ENCODE measurements around the gene TMEM19. TPM values are rescaled to one million over a fixed set of nuclear protein-coding genes. Genes with fewer than 3 reads are reported as not detected.
A peak's percentile ranks its signal among the peaks of the same experiment; 100 is the strongest.

TMEM19 gene
- total RNA-seq (2014; rRNA removed; shearing (Covaris generic)), result 27.0 and 47.1 TPM in 2 replicates

DNA sequence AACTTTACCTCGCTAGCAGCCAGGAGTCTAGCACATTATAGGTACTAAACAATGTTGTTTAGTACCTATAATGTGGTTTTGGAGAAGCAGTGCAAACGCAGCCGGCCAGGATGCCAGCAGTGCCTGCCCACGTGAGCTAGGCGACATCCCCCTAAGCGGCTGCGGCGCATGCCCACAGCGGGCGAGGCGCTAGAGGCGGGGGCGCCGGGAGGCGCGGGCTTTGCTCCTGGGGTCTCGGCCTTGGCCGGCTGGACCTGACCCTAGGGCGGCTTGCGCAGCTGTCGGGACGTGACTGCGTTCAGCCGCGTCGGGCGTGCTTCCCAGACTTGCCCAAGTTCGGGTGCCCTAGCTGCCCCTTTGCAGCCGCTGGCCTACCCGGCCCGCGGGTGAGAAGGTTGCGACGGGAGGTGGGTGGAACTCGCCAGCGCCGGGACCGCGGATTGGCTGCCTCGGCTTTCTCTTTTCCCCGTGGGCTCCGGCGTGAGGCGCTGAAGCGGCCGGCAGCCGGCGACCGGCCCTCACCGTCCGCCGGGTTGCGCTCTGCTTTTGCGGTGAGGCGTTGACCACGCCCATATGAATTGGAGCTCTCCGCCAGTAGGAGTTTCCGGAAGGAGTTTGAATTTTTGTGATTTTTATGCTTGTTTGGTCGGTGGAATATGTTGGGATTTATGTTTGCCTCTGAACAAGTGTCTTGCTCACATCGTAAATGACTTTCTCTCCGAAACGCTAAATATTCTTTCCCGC is at the start of gene TMEM19:
TSS of gene TMEM19 (plus strand) at position 169 of the 744 bp plus-strand sequence. CDS start 599 bp downstream, outside the sequence.
- DNase-seq (ENCODE audit: low spot score), result peak; percentile 84

DNA sequence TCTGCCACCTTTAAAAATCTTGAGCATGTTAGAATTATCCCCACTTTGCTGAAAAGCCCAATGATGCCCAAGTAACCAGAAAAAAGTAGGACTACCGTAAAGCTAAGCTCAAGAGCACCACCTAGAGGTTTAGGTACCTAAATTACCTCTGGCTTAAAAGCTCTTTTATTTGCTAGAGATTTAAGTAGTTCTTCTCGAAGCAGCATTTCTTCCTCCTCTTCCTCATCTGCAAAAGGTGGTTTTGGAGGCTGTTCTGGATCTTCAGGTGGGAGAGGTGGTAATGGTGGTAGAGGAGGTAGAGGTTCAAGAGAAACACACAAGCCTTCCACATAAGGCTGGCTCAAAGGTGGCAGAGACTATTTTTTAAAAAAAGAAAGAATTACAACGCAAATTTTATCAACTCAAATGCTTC is 49.2 kb upstream of the TMEM19 start:
- peak; percentile 60 for DNase-seq (ENCODE audit: low spot score)

DNA sequence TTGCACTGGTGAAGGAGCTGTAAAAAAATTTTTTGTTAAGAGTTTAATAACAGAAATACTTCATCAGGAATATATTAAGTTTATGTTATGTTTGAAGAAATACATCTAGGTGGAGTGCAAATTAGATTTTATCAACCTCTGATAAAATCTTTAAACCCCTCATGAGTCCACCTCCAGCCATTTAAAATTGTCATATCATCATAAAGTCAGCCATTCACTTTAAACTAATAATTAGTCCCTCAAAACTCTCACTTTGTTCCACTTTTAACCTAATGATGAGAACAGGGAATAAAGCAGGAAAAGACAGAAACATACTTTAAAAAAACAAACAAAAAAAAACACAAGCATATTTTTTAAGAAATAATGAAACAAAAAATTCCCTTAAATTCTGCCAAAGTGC is 47.4 kb upstream of the TMEM19 start:
- DNase-seq (ENCODE audit: low spot score), result no peak

DNA sequence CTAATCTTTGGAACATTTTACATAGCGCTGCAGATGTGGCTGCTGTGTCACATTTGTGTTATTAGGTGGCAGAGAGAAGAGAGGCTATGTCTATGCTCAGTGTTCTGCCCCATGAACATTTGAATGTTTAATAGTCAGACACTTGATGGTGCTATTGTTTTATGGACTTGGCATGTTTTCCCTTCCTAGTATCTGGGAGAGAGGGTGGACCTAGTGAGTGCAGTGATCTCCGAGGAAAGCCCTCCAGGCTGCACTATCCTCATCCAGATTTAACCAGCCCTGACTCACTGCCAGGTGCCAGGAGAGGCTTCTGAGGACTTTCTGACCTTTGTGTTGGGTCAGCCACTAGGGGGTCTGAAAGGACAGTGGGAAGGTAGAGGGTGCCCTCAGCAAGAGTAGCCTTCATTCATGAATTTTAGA is 46.5 kb upstream of the TMEM19 start:
- no peak for DNase-seq (ENCODE audit: low spot score)

DNA sequence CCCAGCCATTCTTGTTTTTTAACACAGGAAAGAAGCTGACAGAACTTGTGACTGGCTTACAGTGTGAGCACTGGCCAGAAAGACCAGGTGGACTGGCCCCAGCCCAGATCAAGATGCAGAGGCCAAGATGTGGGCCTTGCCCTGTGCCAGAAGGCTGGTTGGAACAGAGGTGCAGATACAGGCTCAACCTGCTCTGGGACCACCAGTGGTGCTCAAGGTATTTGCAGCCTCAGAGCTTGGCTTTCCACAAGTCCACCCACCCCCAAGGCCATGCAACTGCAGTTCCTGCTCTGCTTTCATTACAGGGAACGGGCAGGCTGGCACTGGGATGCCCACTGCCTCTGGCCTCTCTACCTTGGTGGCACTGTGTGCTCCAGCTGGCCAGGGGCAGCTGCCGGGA is 45.6 kb upstream of the TMEM19 start:
- DNase-seq (ENCODE audit: low spot score), result no peak

DNA sequence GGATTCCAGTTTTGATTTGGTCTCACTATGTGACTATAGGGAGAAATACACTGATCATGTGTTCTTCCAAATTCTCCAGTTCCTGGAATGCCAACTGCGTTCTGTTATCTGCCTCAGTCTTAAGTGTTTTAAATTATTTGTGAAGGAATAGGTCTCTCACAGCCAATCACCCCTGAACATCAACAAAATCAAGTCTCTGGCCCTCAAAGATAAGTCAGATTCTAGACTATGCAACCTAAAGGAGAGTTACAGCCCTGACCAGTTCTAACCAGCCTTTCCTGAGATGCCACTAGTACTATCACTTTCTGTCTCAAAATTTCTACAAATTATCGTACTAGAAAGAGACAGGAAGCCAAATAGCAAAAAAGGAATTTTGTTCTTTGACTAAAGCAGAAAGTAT is 44.5 kb upstream of the TMEM19 start:
- no peak for DNase-seq (ENCODE audit: low spot score)

DNA sequence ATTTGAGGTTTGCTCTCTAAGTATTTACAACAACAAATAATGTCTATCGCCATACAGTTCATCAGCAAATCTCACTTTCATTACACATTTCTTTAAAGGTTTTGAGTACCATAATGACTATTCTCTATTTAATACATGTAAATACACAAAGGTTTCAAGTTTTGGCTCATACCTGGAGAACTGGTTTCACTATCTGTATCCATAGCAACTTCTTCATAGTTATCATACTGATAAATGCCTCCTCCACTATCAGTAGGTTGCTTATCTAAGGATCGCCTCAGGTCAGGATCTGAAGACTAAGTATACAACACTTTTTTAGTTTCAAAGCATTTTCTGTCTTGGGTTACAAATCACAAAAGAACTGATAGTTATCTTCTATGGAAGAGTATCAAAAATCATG is 43.6 kb upstream of the TMEM19 start:
- DNase-seq (ENCODE audit: low spot score), result no peak

DNA sequence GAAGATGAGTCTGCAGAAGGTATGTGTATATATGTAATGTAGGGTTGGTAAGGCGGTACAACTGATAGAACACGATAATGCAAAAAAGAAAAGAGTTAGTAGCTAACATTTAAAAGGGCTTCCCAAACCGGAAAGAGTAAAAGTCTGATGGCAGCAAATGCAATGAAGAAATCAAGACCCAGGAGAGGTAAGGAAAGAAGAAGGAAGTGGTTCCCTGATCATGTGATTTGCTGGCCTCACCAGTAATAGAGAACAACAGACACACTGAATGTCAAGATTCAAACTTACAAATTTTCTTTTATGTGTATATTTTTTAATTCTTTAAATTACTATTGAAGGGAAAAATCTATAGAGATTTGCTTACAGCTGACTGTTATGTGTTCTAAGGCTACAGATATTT is 40.6 kb upstream of the TMEM19 start:
- no peak for DNase-seq (ENCODE audit: low spot score)

DNA sequence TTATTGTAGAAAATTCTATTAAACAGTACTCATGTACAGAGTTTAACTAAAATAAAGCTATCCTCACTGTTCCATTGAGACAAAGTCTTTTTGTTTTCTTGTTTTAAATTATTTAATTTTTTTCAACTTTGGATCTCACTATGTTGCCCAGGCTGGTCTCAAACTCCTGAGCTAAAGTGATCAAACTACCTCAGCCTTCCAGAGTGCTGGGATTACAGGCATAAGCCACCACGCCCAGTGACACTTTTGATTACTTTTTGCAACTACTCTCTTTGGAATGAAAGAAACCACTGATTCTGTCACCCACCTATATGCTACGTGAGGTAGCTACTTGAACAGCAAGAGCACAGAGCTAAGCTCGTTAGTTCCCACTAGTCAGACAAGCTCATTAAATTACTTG is 39.4 kb upstream of the TMEM19 start:
- no peak for DNase-seq (ENCODE audit: low spot score)

DNA sequence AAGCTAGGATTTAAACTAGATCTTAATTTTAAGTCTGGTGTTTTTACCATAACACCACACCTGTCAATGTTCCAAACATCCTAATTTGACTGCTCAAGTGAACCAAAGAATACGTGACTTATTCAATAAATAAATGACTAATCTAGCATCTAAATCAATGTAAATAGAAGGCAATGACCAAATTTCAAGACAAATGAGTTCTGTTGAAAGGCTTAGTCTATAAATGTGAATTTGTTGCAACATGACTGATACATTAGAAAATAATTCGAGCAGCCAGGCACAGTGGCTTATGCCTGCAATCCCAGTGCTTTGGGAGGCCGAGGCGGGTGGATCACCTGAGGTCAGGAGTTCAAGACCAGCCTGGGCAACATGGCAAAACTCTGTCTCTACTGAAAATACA is 37.3 kb upstream of the TMEM19 start:
- no peak for DNase-seq (ENCODE audit: low spot score)

DNA sequence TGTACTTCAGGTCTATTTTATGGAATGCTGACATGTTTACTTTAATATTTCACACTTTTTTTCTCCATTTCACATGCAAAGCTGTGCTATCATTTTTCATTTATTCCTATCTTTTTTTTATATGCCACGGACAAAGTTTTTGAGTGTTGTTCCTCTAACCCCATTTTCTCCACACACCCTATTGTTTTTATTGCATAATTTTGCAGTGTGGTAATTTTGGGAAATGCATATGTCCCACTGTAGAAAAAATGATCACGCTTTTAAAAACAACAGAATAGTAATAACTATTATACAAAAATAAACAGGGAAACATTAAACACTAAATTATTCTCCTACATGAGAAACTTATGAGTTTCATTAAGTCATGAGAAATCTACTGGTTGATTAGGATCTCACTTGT is 36.5 kb upstream of the TMEM19 start:
- DNase-seq (ENCODE audit: low spot score), result no peak

DNA sequence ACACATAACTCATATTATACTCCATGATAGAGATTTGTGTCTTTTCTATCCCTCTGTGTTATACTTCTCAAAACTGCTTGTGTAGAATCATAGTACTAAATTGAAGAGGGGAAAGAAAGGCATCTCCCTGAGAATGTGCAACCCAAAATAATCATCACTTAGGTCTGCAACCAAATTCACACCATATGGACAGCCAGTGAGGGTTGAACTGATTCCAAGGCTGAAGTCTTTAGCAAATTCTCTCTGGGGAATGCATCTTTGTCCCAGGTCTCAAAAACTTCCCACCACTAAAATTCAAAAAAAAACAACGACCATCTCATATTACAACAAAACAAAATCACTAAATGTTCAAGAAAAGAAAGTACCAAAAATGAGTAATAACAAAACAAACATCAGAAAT is 33.2 kb upstream of the TMEM19 start:
- no peak for DNase-seq (ENCODE audit: low spot score)

DNA sequence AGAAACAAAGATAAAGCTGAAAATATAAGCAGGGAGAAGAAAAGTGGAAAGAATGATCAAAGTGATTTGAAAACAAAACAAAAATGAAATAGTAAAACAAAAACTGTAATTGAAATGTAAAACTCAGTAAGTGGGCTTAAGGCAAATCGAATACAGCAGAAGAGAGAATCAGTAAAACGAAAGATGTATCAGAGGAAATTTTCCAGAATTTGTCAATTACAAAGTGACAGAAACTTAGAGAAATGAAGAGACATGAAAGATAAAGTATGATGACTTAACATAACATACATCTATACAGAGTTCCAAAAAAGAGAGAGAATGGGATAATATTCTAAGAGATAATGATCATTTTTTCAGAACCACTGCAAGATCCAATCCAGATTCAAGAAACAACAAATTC is 32.7 kb upstream of the TMEM19 start:
- no peak for DNase-seq (ENCODE audit: low spot score)

DNA sequence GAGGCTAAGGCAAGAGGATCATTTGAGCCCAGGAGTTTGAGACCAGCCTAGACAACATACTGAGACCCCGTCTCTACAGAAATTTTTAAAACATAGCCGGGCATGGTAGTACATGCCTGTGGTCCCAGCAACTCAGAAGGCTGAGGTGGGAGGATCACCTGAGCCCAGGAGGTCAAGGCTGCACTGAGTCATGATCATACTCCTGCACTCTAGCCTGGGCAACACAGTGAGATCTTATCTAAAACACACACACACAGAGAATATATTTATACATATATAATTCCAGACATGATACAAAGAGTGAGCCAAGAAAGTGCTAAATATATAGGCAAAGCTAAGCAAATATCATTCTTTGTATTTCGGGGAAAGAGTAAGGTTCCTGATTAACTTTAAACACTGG is 31.7 kb upstream of the TMEM19 start:
- DNase-seq (ENCODE audit: low spot score), result no peak

DNA sequence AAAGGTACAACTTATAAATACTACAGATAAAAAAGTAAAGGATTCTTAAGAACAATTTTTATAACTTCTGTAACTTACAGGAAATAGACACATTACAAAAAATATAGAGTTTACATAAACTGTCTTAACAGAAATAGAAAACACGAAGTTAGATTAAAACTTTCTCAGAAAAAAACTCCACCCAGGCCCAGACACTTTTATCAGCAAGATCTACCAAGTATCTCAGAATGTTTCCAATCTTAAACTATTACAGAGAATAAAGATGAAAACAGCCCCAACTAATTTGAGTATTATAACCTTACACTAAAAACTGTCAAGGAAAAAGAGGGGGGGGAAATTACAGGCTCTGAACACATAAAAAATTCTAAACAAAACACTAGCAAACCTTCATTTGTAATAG is 30.4 kb upstream of the TMEM19 start:
- no peak for DNase-seq (ENCODE audit: low spot score)

DNA sequence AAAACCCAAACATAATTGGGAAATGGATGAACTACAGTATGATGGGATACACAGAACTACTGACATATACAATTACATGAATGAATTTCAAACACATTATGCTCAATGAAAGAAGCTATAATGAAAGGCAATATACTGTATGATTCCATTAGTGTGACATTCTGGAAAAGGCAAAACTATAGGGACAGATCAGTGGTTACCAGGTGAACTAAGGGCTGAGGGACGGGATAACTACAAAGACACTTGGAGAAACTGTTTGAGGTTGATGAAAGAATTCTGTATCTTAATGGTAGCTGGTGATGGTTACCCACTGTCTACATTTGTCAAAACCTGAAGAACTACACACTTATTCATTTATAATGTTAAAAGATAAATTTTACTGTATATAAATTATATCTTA is 30.0 kb upstream of the TMEM19 start:
- DNase-seq (ENCODE audit: low spot score), result no peak

DNA sequence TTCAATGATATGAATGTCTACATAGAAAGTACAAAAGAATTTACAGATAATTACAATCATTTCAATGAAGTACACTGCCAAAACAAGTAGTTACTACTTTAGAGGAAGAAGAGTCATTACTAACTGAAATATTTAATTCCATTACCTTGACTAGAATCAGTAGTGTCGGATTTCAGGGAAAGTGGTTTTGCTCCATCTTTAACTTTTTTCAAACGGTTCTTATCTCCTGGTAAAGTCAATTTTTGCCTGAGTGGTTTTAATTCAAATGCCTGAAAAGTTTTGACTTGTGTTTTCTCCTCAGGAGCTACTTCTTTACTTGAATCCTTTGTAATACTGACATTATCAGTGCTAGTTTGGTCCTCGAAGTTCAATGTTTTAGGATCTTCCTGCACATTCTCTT is 29.1 kb upstream of the TMEM19 start:
- DNase-seq (ENCODE audit: low spot score), result no peak

DNA sequence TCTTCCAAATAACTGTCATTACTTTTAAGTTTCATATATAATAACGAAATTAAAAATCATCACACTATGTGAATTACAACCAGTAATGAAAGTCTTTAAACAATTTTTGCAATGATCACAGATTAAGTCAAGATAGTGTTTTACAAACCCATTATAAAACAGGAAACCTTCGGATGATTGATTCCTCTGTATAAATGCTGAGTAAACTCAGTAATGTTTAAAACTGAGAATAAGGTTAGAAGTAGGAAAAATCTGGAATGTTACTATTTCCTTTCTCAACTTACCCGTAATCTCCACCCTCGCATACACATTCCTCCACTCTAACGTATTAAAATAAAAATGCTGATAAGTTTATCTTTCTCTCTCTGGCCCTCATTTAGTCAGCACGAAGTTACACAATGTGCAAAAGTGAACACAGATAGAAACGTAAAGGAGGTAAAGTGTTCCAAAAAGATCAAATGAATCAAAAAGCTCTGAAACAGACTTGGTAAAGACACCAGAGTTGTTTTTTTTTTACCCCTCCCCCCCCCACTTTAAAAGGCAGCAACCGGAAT is 23.8 kb upstream of the TMEM19 start:
- DNase-seq (ENCODE audit: low spot score), result no peak

DNA sequence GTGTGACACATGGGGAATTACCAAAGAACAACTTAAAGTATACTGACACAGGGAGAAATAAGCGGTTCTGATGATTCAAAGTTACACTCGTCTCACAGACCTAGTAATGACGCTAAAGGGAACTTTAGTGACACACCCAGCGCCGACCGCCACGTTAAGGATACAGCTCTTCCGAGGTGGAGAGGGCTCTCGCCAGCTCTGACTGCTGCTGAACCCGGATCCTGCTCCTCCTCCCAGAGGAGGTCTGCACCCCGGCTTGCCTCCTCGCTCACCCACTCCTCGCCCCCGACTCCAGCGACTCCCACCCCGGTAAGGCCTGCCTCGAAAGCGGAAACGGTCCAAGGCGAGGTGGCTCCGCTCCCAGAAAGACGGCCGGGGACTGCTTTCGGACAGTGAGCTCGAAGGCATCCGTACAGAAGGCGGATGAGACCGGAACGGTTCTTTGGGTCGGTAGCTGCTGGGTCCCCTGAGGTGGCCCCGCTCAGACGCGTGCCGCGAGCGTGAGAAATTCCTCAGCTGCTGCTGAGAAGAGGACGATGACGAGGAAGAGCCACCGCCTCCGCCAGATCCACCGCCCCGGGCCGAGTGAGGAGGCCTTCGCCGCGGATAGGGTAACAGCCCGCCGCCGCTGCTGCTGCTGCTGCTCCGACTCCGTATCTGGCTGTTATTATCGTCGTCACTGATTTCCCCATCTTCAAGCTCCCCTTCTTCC is 22.9 kb upstream of the TMEM19 start:
- DNase-seq (ENCODE audit: low spot score), result peak; percentile 18

DNA sequence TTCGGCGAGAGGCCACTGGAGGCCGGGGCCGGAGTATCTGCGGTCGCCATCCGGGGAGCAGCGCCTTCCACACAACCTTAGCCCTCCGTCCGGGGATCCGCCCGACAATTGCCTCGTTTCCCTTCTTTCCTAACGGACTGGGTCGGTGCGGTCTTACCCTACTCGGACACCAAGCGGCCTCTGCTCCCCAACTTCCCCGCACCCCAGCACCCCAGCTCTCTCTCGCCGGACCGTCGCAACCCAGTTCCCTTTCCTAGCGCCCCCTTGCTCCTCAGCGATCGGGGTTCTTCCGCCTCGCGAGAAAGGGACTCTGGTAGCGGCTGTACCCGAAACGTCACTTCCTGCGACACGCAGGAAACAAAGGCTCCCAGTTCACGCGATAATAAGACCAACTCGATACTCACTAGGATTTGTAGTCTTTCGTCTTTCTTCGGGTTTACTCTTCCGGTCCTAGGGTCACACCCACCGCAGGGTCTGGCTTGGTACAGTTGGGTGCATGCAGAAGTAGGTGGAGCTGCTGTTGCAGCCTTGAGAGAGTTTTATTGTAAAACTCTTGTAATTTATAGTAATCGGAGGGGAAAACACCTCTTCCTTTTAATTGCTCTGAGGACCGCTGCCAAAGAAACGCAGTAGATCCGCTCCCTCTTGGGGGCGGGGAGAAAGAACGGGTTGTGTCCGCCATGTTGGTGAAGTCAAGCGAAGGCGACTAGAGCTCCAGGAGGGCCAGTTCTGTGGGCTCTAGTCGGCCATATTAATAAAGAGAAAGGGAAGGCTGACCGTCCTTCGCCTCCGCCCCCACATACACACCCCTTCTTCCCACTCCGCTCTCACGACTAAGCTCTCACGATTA is 22.1 kb upstream of the TMEM19 start, which contains the start of the genes THAP2 and ZFC3H1:
TSS of gene THAP2 (plus strand) at position 741 of the 850 bp plus-strand sequence. CDS start 209 bp downstream, outside the sequence.
TSS of gene ZFC3H1 (minus strand) at position 288 of the 850 bp plus-strand sequence. CDS start at position 50, 238 bp downstream.
- DNase-seq (ENCODE audit: low spot score), result peak; percentile 100

DNA sequence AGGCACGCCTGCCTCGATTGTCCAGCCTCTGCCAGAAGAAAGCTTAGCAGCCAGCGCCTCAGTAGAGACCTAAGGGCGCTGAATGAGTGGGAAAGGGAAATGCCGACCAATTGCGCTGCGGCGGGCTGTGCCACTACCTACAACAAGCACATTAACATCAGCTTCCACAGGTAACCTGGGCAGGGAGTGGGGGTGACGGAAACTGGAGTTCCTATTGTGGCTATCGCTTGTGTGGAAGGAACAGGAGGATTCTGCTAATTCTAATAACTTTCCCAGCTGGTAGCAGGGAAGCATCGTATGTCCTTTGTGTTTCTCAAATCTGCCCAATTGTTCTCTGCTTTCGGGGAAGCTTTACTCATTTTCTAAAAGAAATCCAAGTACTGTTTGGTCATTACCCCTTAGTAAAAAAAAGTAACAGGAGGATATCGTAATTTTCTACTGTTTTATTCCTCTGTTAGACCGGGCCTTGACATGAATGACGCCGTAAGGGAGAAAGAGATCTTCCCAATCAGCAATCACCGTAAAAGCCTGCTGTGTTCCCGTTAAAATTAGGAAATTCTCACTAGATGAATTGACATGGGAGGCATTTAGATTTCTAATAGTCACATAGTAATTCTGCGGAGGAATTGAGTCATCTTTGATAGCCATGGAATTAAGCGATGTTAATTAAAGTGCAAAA is 21.3 kb upstream of the TMEM19 start:
- no peak for DNase-seq (ENCODE audit: low spot score)

Data from H4 (cell line).